Measurements from ENCODE around the gene KNL1.

KNL1 gene

DNA sequence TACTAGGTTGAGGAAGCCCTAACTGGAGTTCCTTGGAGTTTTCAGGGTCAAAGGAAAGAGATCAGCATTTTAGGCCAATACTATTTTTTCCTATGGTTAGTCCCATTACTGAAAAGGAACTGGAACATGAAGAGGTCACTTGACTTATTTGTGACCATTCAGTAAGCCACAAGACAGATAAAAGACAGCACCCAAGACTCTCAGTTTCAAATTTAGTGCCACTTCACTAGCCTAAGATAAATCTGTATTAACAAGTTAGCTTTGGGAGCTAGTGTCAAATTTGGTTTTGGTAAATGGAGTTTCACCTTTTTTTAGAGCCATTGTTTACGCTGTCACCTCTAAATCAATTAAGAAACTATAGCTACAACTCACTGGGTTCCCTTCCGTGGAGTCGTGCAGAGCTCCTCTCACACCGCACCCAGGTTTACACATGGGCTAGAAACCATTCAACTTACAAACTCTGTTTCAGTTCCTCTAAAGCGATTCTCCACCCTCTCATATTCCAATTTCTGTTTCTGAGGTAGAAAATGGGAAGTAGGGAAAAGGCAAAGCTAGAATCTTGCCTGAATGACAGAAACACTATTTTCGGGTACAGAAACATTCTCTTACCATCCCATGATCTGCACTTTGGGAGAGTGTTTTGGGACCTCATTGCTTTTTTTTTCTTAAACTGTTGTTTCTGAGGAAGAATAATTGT lies 43.6 kb upstream of the KNL1 start:
- Histone ChIP-seq H3K18ac (ENCODE audit: low read length) (no peak overlapping the region), H3K27ac (ENCODE audit: low read depth, low read length) (no peak overlapping the region), H3K79me1 (ENCODE audit: low read length) (no peaks in the 10 kb centered on the region), H4K91ac (ENCODE audit: low read depth, low read length) (no peak overlapping the region), H3K4me3 (ENCODE audit: low read depth, low read length) (no peak overlapping the region), H3K4me2 (ENCODE audit: low read length) (no peak overlapping the region), H3K9me3 (ENCODE audit: insufficient read depth, low read depth, low read length) (peaks cover 3% of the 10 kb centered on the region), H2BK5ac (ENCODE audit: low read depth, low read length, poor library complexity) (no peak overlapping the region), H3K4me1 (ENCODE audit: control insufficient read depth in 1 of 2, insufficient read depth in 2 of 2, low read length in 2 of 2) (no peaks in the 10 kb centered on the region), H2AK5ac (ENCODE audit: low read length) (no peak overlapping the region), H3K36me3 (ENCODE audit: control insufficient read depth in 1 of 2, insufficient read depth in 2 of 2, low read length in 2 of 2) (peaks cover 17 to 31% of the 10 kb centered on the region in 2 experiments), H2BK12ac (ENCODE audit: low read length) (no peak overlapping the region), H4K8ac (ENCODE audit: low read depth, low read length) (no peak overlapping the region), H2BK120ac (ENCODE audit: insufficient read depth, low read length, poor library complexity) (no peak overlapping the region), H3K14ac (ENCODE audit: low read length) (no peak overlapping the region), H2AFZ (ENCODE audit: insufficient read depth, low read length, poor library complexity) (no peak overlapping the region), H4K12ac (ENCODE audit: low read depth, low read length) (no peak overlapping the region), H3K23ac (ENCODE audit: low read length) (no peak overlapping the region), H3K27me3 (ENCODE audit: insufficient read depth, low read length) (no peaks in the 10 kb centered on the region), H3K9ac (ENCODE audit: low read length) (no peak overlapping the region), H3K4ac (ENCODE audit: low read depth, low read length) (no peak overlapping the region), H3K79me2 (ENCODE audit: control insufficient read depth, insufficient read depth, low read length, poor library complexity) (no peaks in the 10 kb centered on the region)
- no CpG with 5 or more reads among the region's 6 CpGs for WGBS (ENCODE audit: extremely low coverage, insufficient coverage, insufficient read length)
- no peak for DNase-seq

DNA sequence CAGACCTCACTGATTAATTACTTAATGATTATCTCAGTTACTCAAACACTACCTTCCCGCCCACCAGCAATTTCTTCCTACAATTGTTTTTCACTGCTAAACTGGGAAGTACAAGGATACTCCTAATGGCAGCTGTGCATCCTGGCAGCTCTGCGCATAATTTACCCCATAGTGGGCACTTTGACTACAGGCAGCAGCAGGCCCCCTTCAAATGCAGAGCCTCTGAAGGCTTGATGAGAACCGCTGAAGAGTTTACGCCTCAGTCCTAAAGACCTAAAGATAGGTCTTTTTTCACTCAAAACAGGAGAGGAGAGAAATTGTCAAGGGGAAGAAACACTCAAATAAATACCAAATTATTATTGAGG lies 39.9 kb upstream of the KNL1 start:
- Histone ChIP-seq H3K27ac (ENCODE audit: low read depth, low read length) (no peak overlapping the region), H3K9me3 (ENCODE audit: insufficient read depth, low read depth, low read length) (peaks cover 3% of the 10 kb centered on the region), H3K4ac (ENCODE audit: low read depth, low read length) (no peak overlapping the region), H4K8ac (ENCODE audit: low read depth, low read length) (no peak overlapping the region), H3K9ac (ENCODE audit: low read length) (no peak overlapping the region), H2BK120ac (ENCODE audit: insufficient read depth, low read length, poor library complexity) (no peak overlapping the region), H2AFZ (ENCODE audit: insufficient read depth, low read length, poor library complexity) (no peak overlapping the region), H3K79me2 (ENCODE audit: control insufficient read depth, insufficient read depth, low read length, poor library complexity) (no peaks in the 10 kb centered on the region), H3K4me2 (ENCODE audit: low read length) (no peak overlapping the region), H4K91ac (ENCODE audit: low read depth, low read length) (no peak overlapping the region), H3K27me3 (ENCODE audit: insufficient read depth, low read length) (no peaks in the 10 kb centered on the region), H3K18ac (ENCODE audit: low read length) (no peak overlapping the region), H3K36me3 (ENCODE audit: control insufficient read depth in 1 of 2, insufficient read depth in 2 of 2, low read length in 2 of 2) (peaks cover 18 to 27% of the 10 kb centered on the region in 2 experiments), H3K4me1 (ENCODE audit: control insufficient read depth in 1 of 2, insufficient read depth in 2 of 2, low read length in 2 of 2) (no peaks in the 10 kb centered on the region), H2BK5ac (ENCODE audit: low read depth, low read length, poor library complexity) (no peak overlapping the region), H2BK12ac (ENCODE audit: low read length) (no peak overlapping the region), H3K23ac (ENCODE audit: low read length) (no peak overlapping the region), H3K79me1 (ENCODE audit: low read length) (no peaks in the 10 kb centered on the region), H4K12ac (ENCODE audit: low read depth, low read length) (no peak overlapping the region), H3K14ac (ENCODE audit: low read length) (no peak overlapping the region), H3K4me3 (ENCODE audit: low read depth, low read length) (no peak overlapping the region), H2AK5ac (ENCODE audit: low read length) (no peak overlapping the region)
- no CpG with 5 or more reads among the region's 4 CpGs for WGBS (ENCODE audit: extremely low coverage, insufficient coverage, insufficient read length)
- DNase-seq: no peak

DNA sequence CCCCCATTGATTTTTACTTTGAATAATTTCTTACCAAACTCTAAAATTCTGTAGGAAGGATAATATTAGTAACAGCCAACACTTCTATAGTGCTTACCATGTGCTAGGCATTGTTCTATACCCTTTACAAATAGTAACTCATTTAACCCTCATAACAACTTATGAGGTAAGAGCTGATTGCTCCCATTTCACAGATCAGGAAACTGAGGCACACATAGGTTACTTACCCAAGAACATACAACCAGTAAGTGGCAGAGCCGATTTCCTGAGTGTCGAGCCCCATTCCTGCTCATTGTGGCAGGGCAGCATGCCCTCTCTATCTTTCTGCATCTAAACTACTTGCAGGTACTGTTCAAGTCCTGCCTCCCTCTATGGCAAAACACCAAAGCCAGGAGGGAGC lies 38.2 kb upstream of the KNL1 start:
- Histone ChIP-seq H3K4me1 (ENCODE audit: control insufficient read depth in 1 of 2, insufficient read depth in 2 of 2, low read length in 2 of 2) (no peaks in the 10 kb centered on the region), H4K91ac (ENCODE audit: low read depth, low read length) (no peak overlapping the region)

DNA sequence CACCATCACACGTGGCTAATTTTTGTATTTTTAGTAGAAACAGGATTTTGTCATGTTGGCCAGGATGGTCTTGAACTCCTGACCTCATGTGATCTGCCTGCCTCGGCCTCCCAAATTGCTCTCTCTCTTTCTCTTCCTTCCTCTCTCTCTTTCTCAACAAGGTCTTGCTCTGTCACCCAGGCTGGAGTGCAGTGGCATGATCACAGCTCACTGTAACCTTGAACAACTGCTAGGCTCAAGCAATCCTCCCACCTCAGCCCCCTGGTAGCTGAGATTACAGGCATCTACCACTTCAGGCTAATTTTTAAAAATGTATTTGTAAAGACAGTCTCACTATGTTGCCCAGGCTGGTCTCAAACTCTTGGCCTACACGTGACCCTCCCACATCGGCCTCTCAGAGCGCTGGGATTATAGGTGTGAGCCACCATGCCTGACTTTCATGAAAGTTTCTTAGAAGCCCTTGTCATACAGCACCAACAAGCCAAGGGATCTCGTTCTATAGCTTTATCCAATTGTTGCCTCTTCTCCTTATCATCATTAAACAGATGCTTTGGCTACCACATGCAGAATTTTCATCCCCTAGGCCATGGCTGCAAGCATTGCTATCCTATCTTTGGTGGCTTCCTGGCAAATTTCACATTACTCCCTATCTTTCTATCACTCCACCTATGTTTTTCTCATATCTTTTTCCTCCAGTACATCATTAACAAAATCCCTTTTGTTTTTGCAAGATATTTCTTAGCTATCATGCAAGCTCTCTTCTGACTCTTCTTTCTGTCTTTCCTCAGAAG lies 34.9 kb upstream of the KNL1 start:
- Histone ChIP-seq H4K91ac (ENCODE audit: low read depth, low read length) (no peak overlapping the region), H3K4me1 (ENCODE audit: control insufficient read depth in 1 of 2, insufficient read depth in 2 of 2, low read length in 2 of 2) (peaks cover 0 to 2% of the 10 kb centered on the region in 2 experiments), H3K4ac (ENCODE audit: low read depth, low read length) (no peak overlapping the region), H3K14ac (ENCODE audit: low read length) (no peak overlapping the region), H2BK5ac (ENCODE audit: low read depth, low read length, poor library complexity) (no peak overlapping the region), H4K12ac (ENCODE audit: low read depth, low read length) (no peak overlapping the region), H4K8ac (ENCODE audit: low read depth, low read length) (no peak overlapping the region), H3K27me3 (ENCODE audit: insufficient read depth, low read length) (no peaks in the 10 kb centered on the region), H3K79me1 (ENCODE audit: low read length) (no peaks in the 10 kb centered on the region), H2AK5ac (ENCODE audit: low read length) (no peak overlapping the region), H2AFZ (ENCODE audit: insufficient read depth, low read length, poor library complexity) (no peak overlapping the region), H3K18ac (ENCODE audit: low read length) (no peak overlapping the region), H2BK12ac (ENCODE audit: low read length) (no peak overlapping the region), H3K4me3 (ENCODE audit: low read depth, low read length) (no peak overlapping the region), H3K4me2 (ENCODE audit: low read length) (no peak overlapping the region), H2BK120ac (ENCODE audit: insufficient read depth, low read length, poor library complexity) (no peak overlapping the region), H3K36me3 (ENCODE audit: control insufficient read depth in 1 of 2, insufficient read depth in 2 of 2, low read length in 2 of 2) (peaks cover 2 to 11% of the 10 kb centered on the region in 2 experiments), H3K9ac (ENCODE audit: low read length) (no peak overlapping the region), H3K27ac (ENCODE audit: low read depth, low read length) (no peak overlapping the region), H3K79me2 (ENCODE audit: control insufficient read depth, insufficient read depth, low read length, poor library complexity) (no peaks in the 10 kb centered on the region), H3K23ac (ENCODE audit: low read length) (no peak overlapping the region), H3K9me3 (ENCODE audit: insufficient read depth, low read depth, low read length) (no peaks in the 10 kb centered on the region)
- peak; percentile 45 to 80 for DNase-seq
- no CpG with 5 or more reads among the region's 6 CpGs for WGBS (ENCODE audit: extremely low coverage, insufficient coverage, insufficient read length)

More for the DNA sequence above, 38.2 kb upstream of the KNL1 start:
- Histone ChIP-seq H2BK5ac (ENCODE audit: low read depth, low read length, poor library complexity) (no peak overlapping the region), H2AFZ (ENCODE audit: insufficient read depth, low read length, poor library complexity) (no peak overlapping the region), H4K8ac (ENCODE audit: low read depth, low read length) (no peak overlapping the region), H3K9me3 (ENCODE audit: insufficient read depth, low read depth, low read length) (no peaks in the 10 kb centered on the region), H3K36me3 (ENCODE audit: control insufficient read depth in 1 of 2, insufficient read depth in 2 of 2, low read length in 2 of 2) (peaks cover 13 to 22% of the 10 kb centered on the region in 2 experiments), H3K79me2 (ENCODE audit: control insufficient read depth, insufficient read depth, low read length, poor library complexity) (no peaks in the 10 kb centered on the region), H3K9ac (ENCODE audit: low read length) (no peak overlapping the region), H3K79me1 (ENCODE audit: low read length) (no peaks in the 10 kb centered on the region), H3K27me3 (ENCODE audit: insufficient read depth, low read length) (no peaks in the 10 kb centered on the region), H3K4me3 (ENCODE audit: low read depth, low read length) (no peak overlapping the region), H3K14ac (ENCODE audit: low read length) (no peak overlapping the region), H2AK5ac (ENCODE audit: low read length) (no peak overlapping the region), H3K4ac (ENCODE audit: low read depth, low read length) (no peak overlapping the region), H2BK12ac (ENCODE audit: low read length) (no peak overlapping the region), H4K12ac (ENCODE audit: low read depth, low read length) (no peak overlapping the region), H3K27ac (ENCODE audit: low read depth, low read length) (no peak overlapping the region), H3K18ac (ENCODE audit: low read length) (no peak overlapping the region), H3K4me2 (ENCODE audit: low read length) (no peak overlapping the region), H2BK120ac (ENCODE audit: insufficient read depth, low read length, poor library complexity) (no peak overlapping the region), H3K23ac (ENCODE audit: low read length) (no peak overlapping the region)
- no CpG with 5 or more reads among the region's 2 CpGs for WGBS (ENCODE audit: extremely low coverage, insufficient coverage, insufficient read length)
- DNase-seq: no peak

All from trophoblast cell (in vitro differentiated cells and primary cell).